Neural crest cell (in vitro differentiated cells): ENCODE data around the gene GCNT1. TPM values are rescaled to one million over a fixed set of nuclear protein-coding genes. Genes with fewer than 3 reads are reported as not detected.

Experiments used
- DNase-seq: peaks from one replicate; pipeline ENCODE4 v3.0.0; 2021; ENCODE audit warnings: low read depth, mixed read lengths, low spot score
- H3K27ac Mint-ChIP-seq: one replicate; pipeline ENCODE4 v1.8.0; 2021; ENCODE audit warnings: mild to moderate bottlenecking, mixed read lengths; ENCODE audit not compliant: unreplicated experiment
- H3K27me3 Mint-ChIP-seq: 2 replicates; pipeline ENCODE4 v1.8.0; 2021; ENCODE audit warnings: low read depth, mild to moderate bottlenecking, mixed read lengths
- H3K36me3 Mint-ChIP-seq: 2 replicates; pipeline ENCODE4 v1.8.0; 2021; ENCODE audit warnings: low read depth, mild to moderate bottlenecking, mixed read lengths
- H3K4me1 Mint-ChIP-seq: 2 replicates; pipeline ENCODE4 v1.8.0; 2021; ENCODE audit warnings: mixed read lengths
- H3K4me3 Mint-ChIP-seq: one replicate; pipeline ENCODE4 v1.8.0; 2021; ENCODE audit warnings: mild to moderate bottlenecking, mixed read lengths
- H3K9me3 Mint-ChIP-seq: 2 replicates; pipeline ENCODE4 v1.8.0; 2021; ENCODE audit warnings: mixed read lengths
- total RNA-seq: library from RNA; stranded (reverse); gene quantifications from 2 replicates; pipeline ENCODE4 v1.2.1, GENCODE V29; 2021
- TF ChIP-seq, protein P1 (sequence below): fragments of 200-600 bp; sonication (generic); conservative IDR thresholded peaks from 2 replicates; pipeline ENCODE4 v1.5.0; 2021; ENCODE audit warnings: antibody characterized with exemption, mild to moderate bottlenecking

The GCNT1 gene
- total RNA-seq, 1 donor from 2014 or later: 1.6 TPM

DNA sequence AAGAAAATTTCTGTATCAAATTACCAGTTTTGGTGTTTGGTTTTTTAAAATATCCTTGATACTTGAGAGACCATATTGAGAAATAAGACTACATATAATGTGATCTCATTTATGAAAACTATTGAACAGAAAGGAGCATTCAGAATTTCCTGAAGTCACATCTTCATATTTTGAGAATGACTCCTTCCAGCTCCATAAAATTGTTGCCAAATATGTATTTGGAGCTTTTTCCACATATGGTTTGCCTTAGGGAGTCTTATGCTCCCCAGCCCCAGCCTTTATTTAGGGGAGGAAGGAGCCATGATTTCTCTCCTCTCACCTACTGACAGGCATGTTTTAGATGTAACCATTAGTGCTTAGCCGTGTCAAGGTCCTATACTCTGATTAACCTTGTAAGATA is 51.1 kb downstream of the GCNT1 start:
- no peak overlapping the region for H3K27ac Mint-ChIP-seq
- no peak overlapping the region for H3K4me3 Mint-ChIP-seq
- TF ChIP-seq, protein P1, sequence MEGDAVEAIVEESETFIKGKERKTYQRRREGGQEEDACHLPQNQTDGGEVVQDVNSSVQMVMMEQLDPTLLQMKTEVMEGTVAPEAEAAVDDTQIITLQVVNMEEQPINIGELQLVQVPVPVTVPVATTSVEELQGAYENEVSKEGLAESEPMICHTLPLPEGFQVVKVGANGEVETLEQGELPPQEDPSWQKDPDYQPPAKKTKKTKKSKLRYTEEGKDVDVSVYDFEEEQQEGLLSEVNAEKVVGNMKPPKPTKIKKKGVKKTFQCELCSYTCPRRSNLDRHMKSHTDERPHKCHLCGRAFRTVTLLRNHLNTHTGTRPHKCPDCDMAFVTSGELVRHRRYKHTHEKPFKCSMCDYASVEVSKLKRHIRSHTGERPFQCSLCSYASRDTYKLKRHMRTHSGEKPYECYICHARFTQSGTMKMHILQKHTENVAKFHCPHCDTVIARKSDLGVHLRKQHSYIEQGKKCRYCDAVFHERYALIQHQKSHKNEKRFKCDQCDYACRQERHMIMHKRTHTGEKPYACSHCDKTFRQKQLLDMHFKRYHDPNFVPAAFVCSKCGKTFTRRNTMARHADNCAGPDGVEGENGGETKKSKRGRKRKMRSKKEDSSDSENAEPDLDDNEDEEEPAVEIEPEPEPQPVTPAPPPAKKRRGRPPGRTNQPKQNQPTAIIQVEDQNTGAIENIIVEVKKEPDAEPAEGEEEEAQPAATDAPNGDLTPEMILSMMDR: no peak
- no peaks in the 10 kb centered on the region for H3K4me1 Mint-ChIP-seq
- DNase-seq: no peak
- H3K27me3 Mint-ChIP-seq: no peaks in the 10 kb centered on the region
- H3K36me3 Mint-ChIP-seq: no peaks in the 10 kb centered on the region
- H3K9me3 Mint-ChIP-seq: peaks cover 11% of the 10 kb centered on the region

DNA sequence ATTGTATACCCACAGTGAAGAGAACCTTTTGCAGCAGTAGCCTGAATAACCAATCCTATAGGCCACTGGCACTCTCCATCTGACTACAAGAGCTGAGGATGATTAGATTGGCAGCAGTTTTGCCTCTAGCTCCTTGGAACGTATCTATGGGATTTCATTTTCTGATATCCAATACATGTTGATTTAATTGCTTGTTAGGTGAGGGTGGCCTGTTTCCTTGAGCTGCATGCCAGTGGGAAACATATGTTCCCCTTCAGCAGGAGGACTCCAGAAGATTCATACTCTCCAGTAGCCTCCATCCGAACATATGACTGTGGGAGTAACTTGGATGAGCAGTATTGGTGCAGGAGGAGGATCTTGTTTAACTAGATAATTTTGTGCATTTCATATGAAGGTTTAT is 51.5 kb downstream of the GCNT1 start:
- no peaks in the 10 kb centered on the region for H3K27me3 Mint-ChIP-seq
- TF ChIP-seq, protein P1: no peak
- H3K27ac Mint-ChIP-seq: no peak overlapping the region
- no peak overlapping the region for H3K4me3 Mint-ChIP-seq
- H3K9me3 Mint-ChIP-seq: peaks cover 11% of the 10 kb centered on the region
- DNase-seq: no peak
- no peaks in the 10 kb centered on the region for H3K4me1 Mint-ChIP-seq
- no peaks in the 10 kb centered on the region for H3K36me3 Mint-ChIP-seq

DNA sequence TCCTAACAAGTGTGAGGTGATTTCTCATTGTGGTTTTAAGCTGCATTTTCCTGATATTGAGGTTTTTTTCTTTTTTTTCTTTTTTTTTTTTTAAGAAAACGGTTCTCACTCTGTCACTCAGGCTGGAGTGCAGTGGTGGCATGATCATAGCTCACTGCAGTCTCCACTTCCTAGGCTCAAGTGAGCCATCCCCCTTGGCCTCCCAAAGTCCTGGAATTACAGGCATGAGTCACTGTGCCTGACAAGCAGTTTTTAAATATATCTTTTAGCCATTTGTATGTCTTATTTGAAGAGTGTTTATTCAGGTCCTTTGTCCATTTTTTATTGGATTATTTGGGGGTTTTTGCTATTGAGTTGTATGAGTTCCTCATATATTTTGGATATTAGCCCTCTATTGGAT is 53.8 kb downstream of the GCNT1 start:
- Mint-ChIP-seq H3K27ac (no peak overlapping the region), H3K9me3 (peaks cover 11% of the 10 kb centered on the region), H3K27me3 (no peaks in the 10 kb centered on the region), H3K4me1 (no peaks in the 10 kb centered on the region), H3K4me3 (no peak overlapping the region), H3K36me3 (no peaks in the 10 kb centered on the region)
- TF ChIP-seq, protein P1: no peak
- no peak for DNase-seq

DNA sequence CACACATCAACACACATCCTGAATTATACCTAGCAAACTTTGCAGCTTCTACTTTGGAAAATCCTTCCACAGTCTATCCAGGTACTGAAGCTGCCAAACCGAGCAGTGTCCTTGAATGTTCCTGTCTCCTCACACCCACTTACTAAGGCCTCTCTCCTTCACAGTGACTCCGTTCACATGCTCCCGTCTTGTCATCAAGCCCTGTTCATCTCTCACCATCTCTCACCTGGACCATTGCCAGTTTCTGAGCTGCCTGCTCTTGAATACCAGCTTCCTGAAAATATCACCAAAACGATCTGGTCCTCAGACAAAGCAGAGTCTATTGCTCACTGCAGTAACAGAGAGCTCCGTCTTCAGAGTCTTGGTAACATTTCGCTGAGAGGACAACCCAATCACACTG is 57.4 kb downstream of the GCNT1 start:
- Mint-ChIP-seq H3K27ac (no peak overlapping the region), H3K27me3 (no peaks in the 10 kb centered on the region), H3K36me3 (no peaks in the 10 kb centered on the region), H3K4me3 (no peak overlapping the region), H3K4me1 (peaks cover 1% of the 10 kb centered on the region), H3K9me3 (peaks cover 11% of the 10 kb centered on the region)
- TF ChIP-seq, protein P1: no peak
- no peak for DNase-seq

DNA sequence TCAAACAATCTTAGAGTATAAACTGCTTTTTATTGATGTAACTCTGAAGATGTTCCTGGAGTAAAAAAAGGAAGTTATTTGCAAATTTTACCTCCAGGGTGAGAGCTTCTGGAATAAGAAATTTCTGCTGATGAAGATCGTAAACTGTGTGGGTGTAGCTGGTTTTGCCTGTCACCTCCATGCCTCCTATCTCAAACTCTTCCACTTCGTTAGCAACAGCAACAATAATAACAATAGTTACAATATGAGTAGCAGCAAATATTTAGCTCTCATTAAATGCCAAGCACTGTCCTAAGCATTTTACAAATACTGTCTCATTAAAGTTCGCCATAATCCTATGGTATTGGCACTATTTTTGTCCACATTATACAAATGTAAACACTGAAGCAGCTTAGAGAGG is 57.9 kb downstream of the GCNT1 start:
- H3K27me3 Mint-ChIP-seq: no peaks in the 10 kb centered on the region
- TF ChIP-seq, protein P1: no peak
- H3K36me3 Mint-ChIP-seq: no peaks in the 10 kb centered on the region

More for the DNA sequence above, 57.9 kb downstream of the GCNT1 start:
- Mint-ChIP-seq H3K4me1 (peaks cover 6% of the 10 kb centered on the region), H3K4me3 (no peak overlapping the region), H3K27ac (no peak overlapping the region), H3K9me3 (peaks cover 11% of the 10 kb centered on the region)
- DNase-seq: no peak
